Choroid plexus epithelial cell (primary cell): Measurements from ENCODE around the gene OST4.
"Not testable (repeated sequence)": the region's sequence is repeated elsewhere in the genome, so short reads cannot be mapped to it uniquely, and the experiment has no call there.

Source experiments
- DNase-seq: peaks from one replicate; pipeline ENCODE4 v3.0.0-alpha.2; 2010; ENCODE audit warnings: low read depth
- H3K4me3 ChIP-seq: 2 replicates; pipeline ENCODE4 v1.5.1; 2011; ENCODE audit warnings: low read depth, mild to moderate bottlenecking, control low read depth, low read length, moderate library complexity
- CTCF ChIP-seq: conservative IDR thresholded peaks from 2 replicates; pipeline ENCODE4 v1.5.1; 2011; ENCODE audit warnings: low read depth, mild to moderate bottlenecking, control low read depth, inconsistent platforms, low read length, moderate library complexity

Gene OST4

DNA sequence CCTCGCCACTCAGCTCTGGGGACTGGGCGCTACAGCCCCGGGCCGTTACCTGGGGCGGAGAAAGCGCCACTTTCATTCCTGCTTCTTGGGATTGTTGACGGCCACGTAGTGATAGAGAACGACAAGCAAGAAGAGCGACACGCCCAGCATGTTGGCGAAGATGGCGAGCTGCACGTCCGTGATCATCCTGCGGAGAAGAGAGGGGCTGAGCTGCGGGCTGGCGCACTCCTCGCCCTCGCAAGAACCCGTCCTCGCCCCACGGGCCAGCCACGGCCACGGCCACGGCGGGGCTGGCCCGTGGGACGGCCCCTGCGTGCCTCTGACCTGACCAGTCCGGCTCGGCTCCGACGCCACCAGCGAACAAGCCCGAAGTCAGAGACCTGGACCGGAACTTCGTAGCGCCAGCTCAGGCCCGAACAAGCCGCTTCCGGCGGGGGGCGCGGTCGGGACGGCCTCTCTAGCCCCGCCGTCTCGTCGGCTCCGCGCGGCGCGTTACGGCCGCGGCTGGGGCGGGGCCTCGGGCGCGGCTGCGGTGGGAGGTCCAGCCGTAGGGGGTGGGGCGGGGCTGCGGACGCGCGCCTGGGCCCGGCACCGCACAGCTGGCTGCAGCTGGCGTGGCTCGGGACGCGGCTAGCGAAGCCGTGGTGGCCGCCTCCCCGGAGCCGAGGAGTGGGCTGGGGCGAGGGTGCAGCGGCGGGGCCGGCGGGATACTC is at the start of gene OST4:
Gene OST4, minus strand, starts transcription at position 378 of the 713 bp plus-strand sequence.
- DNase-seq = peak; percentile 93
- peak within 1 kb of the TSS; percentile 98 for H3K4me3 ChIP-seq
- no peak for TF ChIP-seq CTCF

GRCh38 chr2:27119330-27119670 is 47.8 kb upstream of the OST4 start:
- H3K4me3 ChIP-seq = peak overlapping the region; percentile 47
- DNase-seq = not testable (repeated sequence)

DNA sequence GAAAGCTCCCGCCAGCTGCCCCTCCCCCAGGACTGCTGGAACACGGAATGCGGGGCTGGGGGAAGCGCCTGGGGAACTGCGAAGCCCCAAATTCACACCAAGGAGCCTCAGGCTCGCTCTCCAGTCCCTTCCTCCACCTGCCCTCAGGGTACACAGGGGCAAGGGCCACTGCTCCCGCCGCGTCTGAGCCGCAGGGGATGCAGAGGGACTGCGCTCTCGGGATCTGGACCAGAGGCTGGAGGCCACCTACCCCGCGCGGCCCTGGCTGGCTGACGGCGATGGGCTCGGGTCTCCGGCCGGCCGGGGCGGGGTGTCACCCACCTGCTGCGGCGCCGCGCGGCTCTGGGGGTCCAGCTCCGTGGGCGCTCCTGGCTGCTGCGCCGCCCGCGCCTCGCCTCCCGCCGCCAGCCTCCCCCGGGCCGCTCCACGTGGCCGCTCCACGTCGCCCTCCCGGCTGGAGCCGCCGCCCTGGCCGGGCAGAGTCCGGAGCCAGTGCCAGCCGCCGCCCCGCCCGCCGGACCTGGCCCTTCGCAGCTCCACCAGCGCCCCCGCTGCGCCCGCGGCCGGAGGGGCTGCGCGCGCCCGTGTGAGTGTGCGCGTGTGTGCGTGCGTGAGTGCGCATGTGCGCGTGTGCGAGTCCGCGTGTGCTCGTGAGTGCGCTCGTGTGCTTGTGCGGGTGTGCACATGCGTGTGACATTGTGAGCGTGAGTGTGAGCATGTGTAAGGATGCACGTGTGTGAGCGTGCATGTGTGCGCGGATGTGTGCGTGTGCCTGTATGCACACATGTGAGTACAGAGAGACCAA is 47.3 kb upstream of the OST4 start, which contains the start of gene CGREF1:
Gene CGREF1, minus strand, starts transcription at position 604 of the 805 bp plus-strand sequence. CDS start 14,762 bp downstream, outside the sequence.
- no peak for TF ChIP-seq CTCF
- peak within 1 kb of the TSS; percentile 47 for H3K4me3 ChIP-seq
- DNase-seq = no peak

GRCh38 chr2:27117995-27118524 is 46.6 kb upstream of the OST4 start:
- no peak for DNase-seq
- H3K4me3 ChIP-seq = peak overlapping the region; percentile 47
- no peak for TF ChIP-seq CTCF

DNA sequence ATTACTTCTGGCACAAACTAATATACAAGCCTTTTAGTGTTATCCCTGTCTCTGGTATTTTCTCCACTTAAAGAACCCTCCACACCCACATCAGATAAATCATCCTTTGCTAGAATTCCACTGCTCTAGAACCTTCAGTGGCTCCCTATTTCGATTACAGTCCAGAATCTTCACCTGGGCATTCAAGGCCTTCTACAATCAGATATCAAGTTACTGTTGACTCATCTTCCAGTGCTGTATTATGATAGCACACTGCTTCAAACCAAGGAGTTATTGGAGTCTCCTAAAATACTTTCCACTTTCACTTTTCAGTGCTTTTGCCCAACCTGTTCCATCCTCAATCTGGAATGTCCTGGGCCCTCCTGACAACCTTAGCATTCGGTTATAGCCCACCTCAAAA is 44.1 kb upstream of the OST4 start:
- no peak for DNase-seq
- H3K4me3 ChIP-seq = no peak overlapping the region
- no peak for TF ChIP-seq CTCF

GRCh38 chr2:27111392-27112078 is 40.1 kb upstream of the OST4 start:
- not testable (repeated sequence) for DNase-seq, H3K4me3 ChIP-seq

DNA sequence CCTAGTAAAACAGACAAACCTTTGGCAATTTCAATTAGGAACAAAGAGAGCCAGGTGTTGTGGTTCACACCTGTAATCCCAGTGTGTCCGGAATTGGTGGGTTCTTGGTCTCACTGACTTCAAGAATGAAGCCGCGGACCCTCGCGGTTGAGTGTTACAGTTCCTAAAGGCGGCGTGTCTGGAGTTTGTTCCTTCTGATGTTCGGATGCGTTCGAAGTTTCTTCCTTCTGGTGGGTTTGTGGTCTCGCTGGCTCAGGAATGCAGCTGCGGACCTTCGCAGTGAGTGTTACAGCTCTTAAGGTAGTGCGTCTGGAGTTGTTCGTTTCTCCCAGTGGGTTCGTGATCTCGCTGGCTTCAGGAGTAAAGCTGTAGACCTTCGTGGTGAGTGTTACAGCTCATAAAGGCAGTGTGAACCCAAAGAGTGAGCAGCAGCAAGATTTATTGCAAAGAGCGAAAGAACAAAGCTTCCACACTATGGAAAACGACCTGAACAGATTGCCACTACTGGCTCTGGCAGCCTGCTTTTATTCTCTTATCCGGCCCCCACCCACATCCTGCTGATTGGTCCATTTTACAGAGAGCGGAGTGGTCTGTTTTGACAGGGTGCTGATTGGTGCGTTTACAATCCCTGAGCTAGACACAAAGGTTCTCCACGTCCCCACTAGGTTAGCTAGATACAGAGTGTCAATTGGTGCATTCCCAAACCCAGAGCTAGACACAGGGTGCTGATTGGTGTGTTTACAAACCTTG is 39.3 kb upstream of the OST4 start:
- DNase-seq, H3K4me3 ChIP-seq: not testable (repeated sequence)

GRCh38 chr2:27109083-27109482 is 37.6 kb upstream of the OST4 start:
- no peak for DNase-seq
- TF ChIP-seq CTCF = no peak
- no peak overlapping the region for H3K4me3 ChIP-seq
